Activated B cell treated with CpG ODN at 0.5 μM for 24 hours (primary cell): ENCODE measurements around the gene RIBC1. TPM values are rescaled to one million over a fixed set of nuclear protein-coding genes. Genes with fewer than 3 reads are reported as not detected.

ENCODE experiments used
- ATAC-seq: fragments of 200-7000 bp; cut with Tn5 transposase; one replicate; pipeline ENCODE4 v1.10.0; 2021; ENCODE audit warnings: low read depth, mild to moderate bottlenecking, moderate library complexity
- CTCF ChIA-PET: fragments of 350-600 bp; sonication (Branson Sonifier 250); formaldehyde crosslinking; loops from one replicate; lab custom pipeline; 2021; ENCODE audit warnings: antibody characterized with exemption; lab: Charles Lee
- POLR2A ChIA-PET: fragments of 350-600 bp; sonication (Branson Sonifier 250); formaldehyde crosslinking; loops from one replicate; lab custom pipeline; 2021; ENCODE audit warnings: antibody characterized with exemption; lab: Charles Lee
- DNase-seq: peaks from one replicate; pipeline ENCODE4 v3.0.0; 2022
- H3K27ac Mint-ChIP-seq: one replicate; pipeline ENCODE4 v1.8.0; 2020; ENCODE audit warnings: mixed read lengths
- H3K27me3 Mint-ChIP-seq: one replicate; pipeline ENCODE4 v1.8.0; 2021; ENCODE audit warnings: mixed read lengths
- H3K36me3 Mint-ChIP-seq: one replicate; pipeline ENCODE4 v1.8.0; 2021; ENCODE audit warnings: low read depth, mixed read lengths
- H3K4me1 Mint-ChIP-seq: one replicate; pipeline ENCODE4 v1.8.0; 2021; ENCODE audit warnings: mixed read lengths
- H3K4me3 Mint-ChIP-seq: one replicate; pipeline ENCODE4 v1.8.0; 2020; ENCODE audit warnings: mild to moderate bottlenecking, mixed read lengths
- H3K9me3 Mint-ChIP-seq: one replicate; pipeline ENCODE4 v1.8.0; 2020; ENCODE audit warnings: mixed read lengths
- CTCF ChIP-seq: fragments of 200-600 bp; IDR thresholded peaks from one replicate; pipeline ENCODE4 v1.8.0; 2022; ENCODE audit warnings: antibody characterized with exemption, mild to moderate bottlenecking
- intact Hi-C: fragments of 100-400 bp; cut with micrococcal nuclease; formaldehyde crosslinking; loops from one replicate; pipeline ENCODE4 v1.15.1; 2024
- total RNA-seq: library from RNA; stranded (reverse); gene quantifications from 2 replicates; pipeline ENCODE4 v1.2.3, GENCODE V29; 2022

Gene RIBC1
- total RNA-seq, 1 donor from 2014 or later = 0.91 TPM

- ATAC-seq = no peak
Measured at GRCh38 chrX:53377464-53377863, 45.2 kb upstream of the RIBC1 start.

GRCh38 chrX:53379008-53379710, 43.5 kb upstream of the RIBC1 start:
- H3K4me3 Mint-ChIP-seq = no peak overlapping the region
- no peaks in the 10 kb centered on the region for H3K9me3 Mint-ChIP-seq
- TF ChIP-seq CTCF = no peak
- no peaks in the 10 kb centered on the region for H3K27me3 Mint-ChIP-seq
- H3K36me3 Mint-ChIP-seq = peaks cover 50% of the 10 kb centered on the region
- no peak for DNase-seq
- intact Hi-C loops = no loop called here
- ATAC-seq = no peak
- H3K27ac Mint-ChIP-seq = no peak overlapping the region
- ChIA-PET POLR2A (interaction anchor here (0.6 to 0.8 kb wide), 2 partner anchors 9 to 194 kb away, joined by 4 to 11 read pairs; no protein-coding TSS in a partner anchor), CTCF (no interaction called here)
- H3K4me1 Mint-ChIP-seq = no peaks in the 10 kb centered on the region

More at GRCh38 chrX:53377464-53377863, 45.2 kb upstream of the RIBC1 start:
- H3K36me3 Mint-ChIP-seq = peaks cover 38% of the 10 kb centered on the region
- TF ChIP-seq CTCF = no peak
- no peaks in the 10 kb centered on the region for H3K4me1 Mint-ChIP-seq
- intact Hi-C loops = no loop called here
- DNase-seq = no peak
- no peak overlapping the region for H3K27ac Mint-ChIP-seq
- no peak overlapping the region for H3K4me3 Mint-ChIP-seq
- no peaks in the 10 kb centered on the region for H3K9me3 Mint-ChIP-seq
- ChIA-PET POLR2A (no interaction called here), CTCF (no interaction called here)
- H3K27me3 Mint-ChIP-seq = no peaks in the 10 kb centered on the region

- H3K27ac Mint-ChIP-seq = no peak overlapping the region
- H3K36me3 Mint-ChIP-seq = peaks cover 52% of the 10 kb centered on the region
- H3K9me3 Mint-ChIP-seq = no peaks in the 10 kb centered on the region
- TF ChIP-seq CTCF = no peak
- H3K4me3 Mint-ChIP-seq = no peak overlapping the region
- ChIA-PET CTCF (no interaction called here), POLR2A (interaction anchor here (0.6 kb wide), 1 partner anchor 10 kb away, joined by 11 read pairs; no protein-coding TSS in a partner anchor)
- intact Hi-C loops = no loop called here
- no peak for ATAC-seq
- H3K27me3 Mint-ChIP-seq = no peaks in the 10 kb centered on the region
- DNase-seq = no peak
- H3K4me1 Mint-ChIP-seq = no peaks in the 10 kb centered on the region
Measured at GRCh38 chrX:53379747-53380146, 42.9 kb upstream of the RIBC1 start.

- Mint-ChIP-seq H3K27ac (no peak overlapping the region), H3K36me3 (peaks cover 62% of the 10 kb centered on the region), H3K27me3 (no peaks in the 10 kb centered on the region), H3K4me3 (no peak overlapping the region), H3K9me3 (no peaks in the 10 kb centered on the region), H3K4me1 (no peaks in the 10 kb centered on the region)
- DNase-seq (no peak), ATAC-seq (no peak)
- CTCF ChIA-PET = no interaction called here
- TF ChIP-seq CTCF = no peak
- intact Hi-C loops = no loop called here
- POLR2A ChIA-PET = no interaction called here
Measured at GRCh38 chrX:53383376-53384076, 39.1 kb upstream of the RIBC1 start.

GRCh38 chrX:53395605-53396298, 26.9 kb upstream of the RIBC1 start:
- Mint-ChIP-seq H3K4me1 (no peaks in the 10 kb centered on the region), H3K27me3 (no peaks in the 10 kb centered on the region), H3K4me3 (no peak overlapping the region), H3K27ac (no peak overlapping the region), H3K36me3 (peaks cover 55% of the 10 kb centered on the region), H3K9me3 (no peaks in the 10 kb centered on the region)
- ATAC-seq = no peak
- no peak for DNase-seq
- ChIA-PET CTCF (no interaction called here), POLR2A (no interaction called here)
- intact Hi-C loops = no loop called here
- no peak for TF ChIP-seq CTCF
